Measurements from ENCODE around the gene STUM.

Gene STUM

GRCh38 chr1:226639206-226639605, 90.6 kb downstream of the STUM start:
- intact Hi-C loops (cut with DNase I), result loop anchor here (10.0 kb wide), 2 partner anchors 46 to 796 kb away; no protein-coding TSS in a partner anchor
- DNase-seq, result peak in 9 of 42 donors; percentile 1 to 30 (median 9)

GRCh38 chr1:226639631-226640061, 91.1 kb downstream of the STUM start:
- peak in 5 of 42 donors; percentile 6 to 23 (median 10) for DNase-seq
- intact Hi-C loops (cut with DNase I), result loop anchor here (10.0 kb wide), 2 partner anchors 45 to 795 kb away; no protein-coding TSS in a partner anchor

- DNase-seq, result peak in 1 of 42 donors; percentile 17
- intact Hi-C loops (cut with DNase I), result no loop called here
Observed at GRCh38 chr1:226640321-226641136, 92.0 kb downstream of the STUM start.

- intact Hi-C loops (cut with DNase I), result no loop called here
Observed at GRCh38 chr1:226641671-226642231, 93.2 kb downstream of the STUM start.

GRCh38 chr1:226642421-226642820, 93.9 kb downstream of the STUM start:
- no peak for DNase-seq
- intact Hi-C loops (cut with DNase I), result no loop called here

More at GRCh38 chr1:226641671-226642231, 93.2 kb downstream of the STUM start:
- DNase-seq, result peak in 1 of 42 donors; percentile 4

GRCh38 chr1:226643177-226643576, 94.6 kb downstream of the STUM start:
- DNase-seq, result peak in 39 of 42 donors; percentile 43 to 91 (median 71)
- intact Hi-C loops (cut with DNase I), result no loop called here

- intact Hi-C loops (cut with DNase I), result no loop called here
Observed at GRCh38 chr1:226643611-226644540, 95.3 kb downstream of the STUM start.

GRCh38 chr1:226644541-226645176, 96.1 kb downstream of the STUM start:
- intact Hi-C loops (cut with DNase I), result no loop called here
- peak in 3 of 42 donors; percentile 48 to 68 (median 54) for DNase-seq

More at GRCh38 chr1:226643611-226644540, 95.3 kb downstream of the STUM start:
- DNase-seq, result no peak

- intact Hi-C loops (cut with DNase I), result no loop called here
- no peak for DNase-seq
Observed at GRCh38 chr1:226645279-226645976, 96.9 kb downstream of the STUM start.

- intact Hi-C loops (cut with DNase I), result no loop called here
- DNase-seq, result no peak
Observed at GRCh38 chr1:226646026-226646869, 97.7 kb downstream of the STUM start.

GRCh38 chr1:226646870-226647449, 98.4 kb downstream of the STUM start:
- intact Hi-C loops (cut with DNase I), result no loop called here

GRCh38 chr1:226647719-226648118, 99.2 kb downstream of the STUM start:
- intact Hi-C loops (cut with DNase I), result no loop called here
- DNase-seq, result no peak

More at GRCh38 chr1:226646870-226647449, 98.4 kb downstream of the STUM start:
- DNase-seq, result no peak

- intact Hi-C loops (cut with DNase I), result no loop called here
- DNase-seq, result no peak
Observed at GRCh38 chr1:226648421-226648820, 99.9 kb downstream of the STUM start.

GRCh38 chr1:226649244-226649643, 100.7 kb downstream of the STUM start:
- DNase-seq, result no peak
- intact Hi-C loops (cut with DNase I), result no loop called here

- intact Hi-C loops (cut with DNase I), result no loop called here
- DNase-seq, result peak in 10 of 42 donors; percentile 39 to 69 (median 54)
Observed at GRCh38 chr1:226649780-226650179, 101.2 kb downstream of the STUM start.

- intact Hi-C loops (cut with DNase I), result no loop called here
- DNase-seq, result no peak
Observed at GRCh38 chr1:226650236-226650841, 101.8 kb downstream of the STUM start.

All from head of caudate nucleus (tissue), 42 donors.